ENCODE measurements around the gene MYO18B.

The MYO18B gene, protein sequence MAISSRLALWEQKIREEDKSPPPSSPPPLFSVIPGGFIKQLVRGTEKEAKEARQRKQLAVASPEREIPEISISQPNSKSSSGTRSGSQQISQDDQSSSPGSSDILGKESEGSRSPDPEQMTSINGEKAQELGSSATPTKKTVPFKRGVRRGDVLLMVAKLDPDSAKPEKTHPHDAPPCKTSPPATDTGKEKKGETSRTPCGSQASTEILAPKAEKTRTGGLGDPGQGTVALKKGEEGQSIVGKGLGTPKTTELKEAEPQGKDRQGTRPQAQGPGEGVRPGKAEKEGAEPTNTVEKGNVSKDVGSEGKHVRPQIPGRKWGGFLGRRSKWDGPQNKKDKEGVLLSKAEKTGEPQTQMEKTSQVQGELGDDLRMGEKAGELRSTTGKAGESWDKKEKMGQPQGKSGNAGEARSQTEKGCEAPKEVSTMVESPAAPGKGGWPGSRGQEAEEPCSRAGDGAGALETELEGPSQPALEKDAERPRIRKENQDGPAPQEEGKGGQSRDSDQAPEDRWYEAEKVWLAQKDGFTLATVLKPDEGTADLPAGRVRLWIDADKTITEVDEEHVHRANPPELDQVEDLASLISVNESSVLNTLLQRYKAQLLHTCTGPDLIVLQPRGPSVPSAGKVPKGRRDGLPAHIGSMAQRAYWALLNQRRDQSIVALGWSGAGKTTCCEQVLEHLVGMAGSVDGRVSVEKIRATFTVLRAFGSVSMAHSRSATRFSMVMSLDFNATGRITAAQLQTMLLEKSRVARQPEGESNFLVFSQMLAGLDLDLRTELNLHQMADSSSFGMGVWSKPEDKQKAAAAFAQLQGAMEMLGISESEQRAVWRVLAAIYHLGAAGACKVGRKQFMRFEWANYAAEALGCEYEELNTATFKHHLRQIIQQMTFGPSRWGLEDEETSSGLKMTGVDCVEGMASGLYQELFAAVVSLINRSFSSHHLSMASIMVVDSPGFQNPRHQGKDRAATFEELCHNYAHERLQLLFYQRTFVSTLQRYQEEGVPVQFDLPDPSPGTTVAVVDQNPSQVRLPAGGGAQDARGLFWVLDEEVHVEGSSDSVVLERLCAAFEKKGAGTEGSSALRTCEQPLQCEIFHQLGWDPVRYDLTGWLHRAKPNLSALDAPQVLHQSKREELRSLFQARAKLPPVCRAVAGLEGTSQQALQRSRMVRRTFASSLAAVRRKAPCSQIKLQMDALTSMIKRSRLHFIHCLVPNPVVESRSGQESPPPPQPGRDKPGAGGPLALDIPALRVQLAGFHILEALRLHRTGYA (N-terminal part only)

DNA sequence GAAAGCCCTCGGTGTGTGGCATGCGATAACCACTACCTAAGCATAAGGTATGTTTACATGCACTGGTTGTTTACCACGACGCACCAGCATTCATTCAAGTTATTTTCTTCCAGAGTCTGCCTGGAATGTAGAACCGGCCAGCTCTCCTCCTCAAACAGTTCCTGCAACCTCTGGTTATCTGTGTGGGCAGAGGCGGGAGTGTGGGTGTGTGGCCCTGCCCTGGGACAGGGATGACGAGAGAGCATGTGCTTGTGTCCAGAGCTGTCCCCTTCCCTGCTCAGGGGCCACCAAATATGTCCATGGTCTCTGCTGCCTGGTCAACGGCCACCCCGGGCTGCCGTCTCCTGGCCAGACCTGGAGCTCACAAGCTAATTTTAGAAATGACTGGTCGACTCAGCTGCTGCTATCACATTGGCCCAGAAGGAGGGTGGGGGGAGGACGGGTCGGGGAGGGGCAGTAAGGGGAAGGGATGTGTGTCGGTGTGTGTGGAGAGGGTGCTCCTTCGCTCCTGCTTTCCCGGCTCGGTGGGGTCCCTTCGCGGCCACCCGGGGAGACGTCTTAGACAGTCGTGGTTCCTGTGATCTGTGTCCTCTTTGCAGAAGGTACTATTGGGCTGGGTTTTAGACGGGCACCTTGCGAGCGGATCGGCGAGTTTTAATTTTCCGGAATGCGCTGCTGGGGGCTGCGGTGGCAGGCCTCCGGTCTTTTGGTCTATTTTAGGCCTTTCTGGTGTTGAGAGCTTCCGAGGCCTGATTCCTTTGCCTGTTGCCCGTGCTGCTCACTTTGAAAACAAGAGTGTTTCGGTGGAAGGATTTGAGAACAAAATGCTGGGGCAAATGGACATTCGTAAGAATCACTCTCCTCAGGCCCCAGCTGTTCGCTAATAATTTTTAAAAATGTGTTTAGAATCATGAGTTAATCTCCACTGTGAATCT, at the start of gene MYO18B:
TSS of gene MYO18B (plus strand) at position 497 of the 935 bp plus-strand sequence. CDS start 18,905 bp downstream, outside the sequence.
- H3K9me3 Mint-ChIP-seq (ENCODE audit: low read depth), result no peaks in the 10 kb centered on the region
- no peak within 1 kb of the TSS for H3K4me3 Mint-ChIP-seq
- no peaks in the 10 kb centered on the region for H3K27me3 Mint-ChIP-seq
- H3K4me1 Mint-ChIP-seq (ENCODE audit: low read depth), result peaks cover 18% of the 10 kb centered on the region
- H3K27ac Mint-ChIP-seq, result no peak within 1 kb of the TSS
- no peaks in the 10 kb centered on the region for H3K36me3 Mint-ChIP-seq

DNA sequence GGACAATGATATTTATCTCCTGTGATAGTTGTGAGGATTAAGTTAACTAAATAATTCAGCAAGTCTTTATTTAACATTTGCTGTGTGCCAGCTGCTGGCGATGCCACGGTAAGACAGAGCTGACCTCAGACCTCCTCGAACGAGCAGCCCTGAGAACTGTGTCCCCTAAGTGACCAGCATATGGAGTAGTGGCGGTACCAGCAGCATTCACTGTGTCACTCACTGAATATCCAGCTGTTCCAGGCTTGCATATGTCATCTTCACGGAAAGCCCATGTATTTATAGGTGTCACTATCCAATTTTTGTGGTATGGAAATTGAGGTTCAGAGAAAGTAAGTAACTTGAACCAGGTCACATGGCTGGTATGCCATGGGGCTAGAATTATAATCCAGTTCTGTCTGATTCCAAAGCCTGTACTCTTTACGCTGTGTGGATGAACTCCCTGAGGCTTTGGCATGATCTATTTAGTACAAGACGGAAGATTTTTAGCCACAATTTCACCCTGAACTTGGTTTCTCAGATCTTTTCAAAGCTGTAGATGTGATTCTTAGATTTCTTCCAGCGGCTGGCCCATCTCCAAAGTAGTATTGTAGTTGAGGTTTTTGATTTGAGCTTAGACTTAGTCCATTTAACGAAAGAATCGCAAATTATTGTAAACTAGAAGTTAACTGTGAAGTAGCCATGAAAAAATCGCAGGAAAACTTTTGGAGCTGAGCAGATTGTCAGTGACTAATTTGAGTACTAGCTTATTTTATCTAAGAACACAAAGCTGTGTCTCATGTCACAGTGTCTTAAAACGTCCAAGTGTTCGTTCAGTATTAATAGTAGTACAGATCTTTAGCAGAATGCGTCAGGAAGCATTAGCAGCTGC, 49.4 kb upstream of the MYO18B start:
- Mint-ChIP-seq H3K27me3 (no peaks in the 10 kb centered on the region), H3K27ac (no peak overlapping the region), H3K9me3 (ENCODE audit: low read depth) (no peaks in the 10 kb centered on the region), H3K4me1 (ENCODE audit: low read depth) (no peaks in the 10 kb centered on the region), H3K36me3 (peaks cover 10% of the 10 kb centered on the region), H3K4me3 (no peak overlapping the region)

- Mint-ChIP-seq H3K27ac (no peak overlapping the region), H3K4me1 (ENCODE audit: low read depth) (no peaks in the 10 kb centered on the region), H3K4me3 (no peak overlapping the region), H3K27me3 (no peaks in the 10 kb centered on the region), H3K9me3 (ENCODE audit: low read depth) (no peaks in the 10 kb centered on the region), H3K36me3 (peaks cover 10% of the 10 kb centered on the region)
These were observed 48.8 kb upstream of the MYO18B start for GRCh38 chr22:25693268-25693565.

DNA sequence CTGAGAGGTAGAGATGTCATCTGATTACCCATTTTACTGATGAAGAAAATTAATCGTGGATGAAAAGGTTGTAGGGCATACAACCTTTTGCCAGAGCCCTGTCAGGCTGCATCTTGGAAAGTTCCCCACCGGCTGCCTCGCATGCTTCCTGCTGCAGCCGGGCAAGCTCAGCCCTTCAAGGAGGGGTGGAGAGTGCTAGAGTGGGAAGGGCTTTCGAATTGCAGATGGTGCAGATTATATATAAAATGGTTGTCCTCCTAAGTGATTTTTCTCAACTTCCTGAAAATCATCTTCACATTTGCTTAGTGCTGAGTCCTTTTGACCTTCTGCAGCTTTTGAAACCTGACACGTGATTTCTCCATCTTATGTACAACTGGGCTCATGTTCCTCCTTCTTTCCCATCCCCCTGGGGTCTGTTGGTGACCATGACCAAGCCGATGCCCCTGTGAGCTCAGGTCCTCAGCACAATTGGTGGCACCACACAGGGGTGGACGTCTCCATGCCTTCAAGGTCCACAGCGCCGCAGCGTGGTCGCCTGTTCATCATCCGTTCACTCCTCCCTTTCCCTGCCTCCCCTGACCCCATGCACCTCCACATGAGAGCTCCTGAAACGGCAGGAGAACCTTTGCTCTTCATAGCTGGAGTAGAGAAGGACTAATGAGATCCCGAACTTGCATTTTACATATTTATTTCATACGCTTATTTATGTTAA, 47.6 kb upstream of the MYO18B start:
- Mint-ChIP-seq H3K36me3 (peaks cover 10% of the 10 kb centered on the region), H3K27ac (no peak overlapping the region), H3K9me3 (ENCODE audit: low read depth) (no peaks in the 10 kb centered on the region), H3K4me1 (ENCODE audit: low read depth) (no peaks in the 10 kb centered on the region), H3K4me3 (no peak overlapping the region), H3K27me3 (no peaks in the 10 kb centered on the region)

DNA sequence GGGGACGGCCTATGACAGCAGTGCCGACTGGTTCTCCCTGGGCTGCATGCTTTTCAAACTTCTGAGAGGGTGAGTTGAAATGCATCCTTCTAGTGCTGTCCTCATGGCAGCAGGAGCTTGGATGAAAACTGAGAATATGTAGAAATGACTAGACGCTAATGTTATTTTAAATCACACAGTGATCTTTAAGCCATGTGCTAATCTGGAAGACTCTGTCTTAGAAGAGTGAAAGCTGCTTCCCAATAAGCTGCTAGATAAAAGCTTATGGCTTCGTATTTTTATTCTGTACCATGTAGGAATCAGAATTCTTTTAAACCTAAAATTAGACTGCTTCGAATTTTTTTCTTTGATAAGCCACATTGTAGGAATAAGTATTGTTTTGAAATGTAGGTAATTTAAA, 46.8 kb upstream of the MYO18B start:
- Mint-ChIP-seq H3K27me3 (no peaks in the 10 kb centered on the region), H3K9me3 (ENCODE audit: low read depth) (no peaks in the 10 kb centered on the region), H3K27ac (no peak overlapping the region), H3K4me1 (ENCODE audit: low read depth) (no peaks in the 10 kb centered on the region), H3K4me3 (no peak overlapping the region), H3K36me3 (peaks cover 9% of the 10 kb centered on the region)

DNA sequence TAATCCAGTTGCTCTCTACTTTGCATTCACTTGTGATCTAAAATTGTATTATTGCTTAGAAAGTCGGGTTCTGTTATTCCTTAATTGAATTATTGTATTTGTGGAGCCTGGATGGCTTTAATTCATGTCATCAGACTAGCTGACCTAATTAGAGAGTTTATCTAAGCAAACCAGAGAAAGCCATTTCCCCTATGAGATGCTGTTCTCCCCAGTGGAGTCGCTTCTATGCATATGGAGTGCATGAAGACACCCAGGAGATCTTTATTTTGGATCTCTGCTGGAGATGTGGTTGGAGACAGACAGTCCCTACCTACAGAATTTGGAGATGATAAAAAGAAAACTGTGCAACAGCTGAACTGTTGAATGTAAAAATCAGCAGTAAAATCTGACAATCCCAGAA, 45.2 kb upstream of the MYO18B start:
- no peaks in the 10 kb centered on the region for H3K9me3 Mint-ChIP-seq (ENCODE audit: low read depth)
- no peaks in the 10 kb centered on the region for H3K4me1 Mint-ChIP-seq (ENCODE audit: low read depth)
- H3K27me3 Mint-ChIP-seq, result no peaks in the 10 kb centered on the region
- no peak overlapping the region for H3K4me3 Mint-ChIP-seq
- peaks cover 8% of the 10 kb centered on the region for H3K36me3 Mint-ChIP-seq
- H3K27ac Mint-ChIP-seq, result no peak overlapping the region

GRCh38 chr22:25697181-25697664, 44.8 kb upstream of the MYO18B start:
- Mint-ChIP-seq H3K36me3 (peaks cover 8% of the 10 kb centered on the region), H3K27me3 (no peaks in the 10 kb centered on the region)

GRCh38 chr22:25697978-25698377, 44.0 kb upstream of the MYO18B start:
- no peak overlapping the region for H3K4me3 Mint-ChIP-seq
- no peak overlapping the region for H3K27ac Mint-ChIP-seq
- peaks cover 4% of the 10 kb centered on the region for H3K4me1 Mint-ChIP-seq (ENCODE audit: low read depth)
- no peaks in the 10 kb centered on the region for H3K9me3 Mint-ChIP-seq (ENCODE audit: low read depth)
- H3K27me3 Mint-ChIP-seq, result no peaks in the 10 kb centered on the region
- H3K36me3 Mint-ChIP-seq, result peaks cover 5% of the 10 kb centered on the region

More at GRCh38 chr22:25697181-25697664, 44.8 kb upstream of the MYO18B start:
- H3K9me3 Mint-ChIP-seq (ENCODE audit: low read depth), result no peaks in the 10 kb centered on the region
- no peaks in the 10 kb centered on the region for H3K4me1 Mint-ChIP-seq (ENCODE audit: low read depth)
- H3K27ac Mint-ChIP-seq, result no peak overlapping the region
- no peak overlapping the region for H3K4me3 Mint-ChIP-seq

DNA sequence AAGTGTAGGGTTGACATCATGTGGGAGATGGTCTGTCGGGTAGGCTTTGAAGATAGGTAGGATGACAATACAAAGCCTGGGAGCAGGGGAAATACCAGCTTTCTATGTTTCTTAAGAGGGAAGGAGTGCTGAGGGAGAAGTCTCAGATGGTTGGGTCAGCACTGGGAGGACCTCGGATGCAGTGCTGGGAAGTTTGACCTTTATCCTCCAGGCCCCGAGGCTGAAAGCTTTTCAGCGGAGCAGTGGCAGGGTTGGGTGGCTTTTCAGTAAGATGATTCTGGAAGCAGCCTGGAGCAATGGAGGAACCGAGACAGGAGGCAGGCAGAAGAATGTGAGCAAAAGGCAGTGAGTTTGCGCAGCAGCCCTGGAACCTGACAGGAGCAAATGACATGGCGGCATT, 43.5 kb upstream of the MYO18B start:
- Mint-ChIP-seq H3K27me3 (no peaks in the 10 kb centered on the region), H3K36me3 (peaks cover 5% of the 10 kb centered on the region), H3K4me3 (no peak overlapping the region), H3K27ac (no peak overlapping the region), H3K9me3 (ENCODE audit: low read depth) (no peaks in the 10 kb centered on the region), H3K4me1 (ENCODE audit: low read depth) (peaks cover 5% of the 10 kb centered on the region)

DNA sequence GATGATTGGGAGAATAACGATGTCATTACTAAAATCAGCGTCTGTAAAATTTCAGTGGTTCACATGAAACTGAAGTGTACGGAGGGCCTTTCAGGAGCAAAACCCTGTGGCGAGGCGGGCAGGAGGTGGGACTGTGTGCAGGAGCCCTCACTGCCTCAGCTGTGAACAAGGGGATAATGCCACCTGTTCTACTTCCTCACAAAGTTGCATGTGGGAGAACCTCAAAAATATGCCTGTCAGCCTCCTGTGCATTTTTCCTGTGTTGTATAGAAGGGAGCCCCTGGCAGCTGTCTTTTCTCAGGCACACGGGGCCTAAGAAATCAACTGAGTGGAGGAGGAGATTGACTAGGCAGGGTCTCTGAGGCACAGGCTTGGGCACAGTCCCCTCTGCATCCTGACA, 43.0 kb upstream of the MYO18B start:
- Mint-ChIP-seq H3K27ac (no peak overlapping the region), H3K9me3 (ENCODE audit: low read depth) (no peaks in the 10 kb centered on the region), H3K4me3 (no peak overlapping the region), H3K4me1 (ENCODE audit: low read depth) (peaks cover 5% of the 10 kb centered on the region), H3K27me3 (no peaks in the 10 kb centered on the region), H3K36me3 (peaks cover 5% of the 10 kb centered on the region)

GRCh38 chr22:25701056-25701780, 40.8 kb upstream of the MYO18B start:
- no peaks in the 10 kb centered on the region for H3K36me3 Mint-ChIP-seq
- no peak overlapping the region for H3K4me3 Mint-ChIP-seq
- peaks cover 5% of the 10 kb centered on the region for H3K4me1 Mint-ChIP-seq (ENCODE audit: low read depth)
- no peaks in the 10 kb centered on the region for H3K9me3 Mint-ChIP-seq (ENCODE audit: low read depth)
- H3K27ac Mint-ChIP-seq, result no peak overlapping the region
- no peaks in the 10 kb centered on the region for H3K27me3 Mint-ChIP-seq

DNA sequence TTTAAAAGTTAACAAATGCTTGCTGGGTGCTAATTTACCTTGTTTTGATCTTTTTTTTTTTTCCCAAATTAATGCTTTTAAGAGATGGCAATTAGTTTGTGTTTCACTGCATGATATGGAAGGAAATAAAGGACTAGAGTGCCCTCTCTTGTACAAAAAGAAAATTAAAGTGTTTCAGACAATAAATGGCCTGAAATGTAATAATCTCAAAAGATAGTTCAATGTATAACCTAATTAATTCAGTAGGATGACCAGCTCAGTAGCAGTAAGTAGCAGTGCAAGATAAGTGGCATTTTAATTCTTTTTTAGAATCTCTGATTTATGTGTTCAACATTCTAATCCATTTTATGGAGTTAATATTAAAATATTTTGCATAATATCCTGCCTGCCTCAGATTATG, 39.9 kb upstream of the MYO18B start:
- no peak overlapping the region for H3K4me3 Mint-ChIP-seq

More for the DNA sequence above, 39.9 kb upstream of the MYO18B start:
- H3K4me1 Mint-ChIP-seq (ENCODE audit: low read depth), result peaks cover 5% of the 10 kb centered on the region
- H3K9me3 Mint-ChIP-seq (ENCODE audit: low read depth), result no peaks in the 10 kb centered on the region
- H3K27ac Mint-ChIP-seq, result no peak overlapping the region
- no peaks in the 10 kb centered on the region for H3K27me3 Mint-ChIP-seq
- H3K36me3 Mint-ChIP-seq, result no peaks in the 10 kb centered on the region

Data from activated naive CD8-positive, alpha-beta T cell (primary cell).